Suppressor macrophage treated with lipopolysaccharide for 4 hours (primary cell): ENCODE data around the gene TBC1D2B.
"Not testable (repeated sequence)": the region's sequence is repeated elsewhere in the genome, so short reads cannot be mapped to it uniquely, and the experiment has no call there.

Experiments
- DNase-seq: peaks from one replicate; pipeline ENCODE4 v3.0.0-alpha.2; 2020

Gene TBC1D2B

DNA sequence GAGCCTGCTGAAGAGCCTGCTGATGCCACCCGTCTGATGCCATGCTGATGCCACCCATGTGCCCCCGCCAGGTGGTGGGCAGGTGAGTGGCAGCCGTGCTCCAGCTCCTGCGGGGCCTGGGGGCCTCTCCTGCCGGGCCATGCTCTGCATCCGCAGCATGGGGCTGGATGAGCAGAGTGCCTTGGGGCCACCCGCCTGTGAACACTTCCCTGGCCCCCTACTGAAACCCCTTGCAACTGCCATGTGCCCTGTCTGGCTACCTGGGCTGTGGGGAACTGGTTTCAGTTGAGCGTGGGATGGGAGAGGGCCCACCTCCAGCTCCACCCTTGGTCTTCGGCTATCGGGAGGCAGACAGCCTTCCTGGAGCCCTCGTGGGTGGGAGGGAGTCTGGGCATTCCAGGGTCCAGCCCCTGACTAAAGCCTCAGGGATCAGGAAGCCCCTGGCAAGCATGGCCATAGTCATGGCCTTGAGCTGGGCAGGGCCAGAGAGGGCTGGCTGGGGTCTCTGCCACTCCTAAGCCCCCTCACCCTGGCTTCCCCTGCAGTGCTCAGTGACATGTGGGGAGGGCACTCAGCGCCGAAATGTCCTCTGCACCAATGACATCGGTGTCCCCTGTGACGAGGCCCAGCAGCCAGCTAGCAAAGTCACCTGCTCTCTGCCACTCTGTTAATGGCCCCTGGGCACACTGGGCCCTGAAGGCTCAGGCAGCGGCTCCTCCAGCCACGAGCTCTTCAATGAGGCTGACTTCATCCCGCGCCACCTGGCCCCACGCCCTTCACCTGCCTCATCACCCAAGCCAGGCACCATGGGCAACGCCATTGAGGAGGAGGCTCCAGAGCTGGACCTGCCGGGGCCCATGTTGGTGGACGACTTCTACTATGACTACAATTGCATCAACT is 92.2 kb downstream of the TBC1D2B start:
- no peak for DNase-seq

DNA sequence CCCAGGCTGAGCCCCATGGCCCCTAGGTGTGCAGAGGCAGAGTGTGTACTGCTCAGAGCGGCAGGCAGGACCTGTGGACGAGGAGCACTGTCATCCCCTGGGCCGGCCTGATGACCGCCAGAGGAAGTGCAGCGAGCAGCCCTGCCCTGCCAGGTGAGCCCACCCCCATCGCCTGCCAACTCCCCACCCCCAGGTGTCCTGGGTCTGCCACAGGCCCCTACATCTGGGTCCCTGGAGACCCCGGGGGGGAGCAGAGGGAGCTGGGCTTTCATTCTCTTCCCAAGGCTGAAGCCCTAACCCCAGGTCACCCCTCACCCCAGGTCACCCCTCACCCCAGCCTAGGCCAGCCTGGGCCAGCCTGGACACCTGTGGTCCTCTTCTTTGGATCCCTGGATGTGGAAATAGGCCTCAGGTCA is 93.1 kb downstream of the TBC1D2B start:
- DNase-seq = no peak

DNA sequence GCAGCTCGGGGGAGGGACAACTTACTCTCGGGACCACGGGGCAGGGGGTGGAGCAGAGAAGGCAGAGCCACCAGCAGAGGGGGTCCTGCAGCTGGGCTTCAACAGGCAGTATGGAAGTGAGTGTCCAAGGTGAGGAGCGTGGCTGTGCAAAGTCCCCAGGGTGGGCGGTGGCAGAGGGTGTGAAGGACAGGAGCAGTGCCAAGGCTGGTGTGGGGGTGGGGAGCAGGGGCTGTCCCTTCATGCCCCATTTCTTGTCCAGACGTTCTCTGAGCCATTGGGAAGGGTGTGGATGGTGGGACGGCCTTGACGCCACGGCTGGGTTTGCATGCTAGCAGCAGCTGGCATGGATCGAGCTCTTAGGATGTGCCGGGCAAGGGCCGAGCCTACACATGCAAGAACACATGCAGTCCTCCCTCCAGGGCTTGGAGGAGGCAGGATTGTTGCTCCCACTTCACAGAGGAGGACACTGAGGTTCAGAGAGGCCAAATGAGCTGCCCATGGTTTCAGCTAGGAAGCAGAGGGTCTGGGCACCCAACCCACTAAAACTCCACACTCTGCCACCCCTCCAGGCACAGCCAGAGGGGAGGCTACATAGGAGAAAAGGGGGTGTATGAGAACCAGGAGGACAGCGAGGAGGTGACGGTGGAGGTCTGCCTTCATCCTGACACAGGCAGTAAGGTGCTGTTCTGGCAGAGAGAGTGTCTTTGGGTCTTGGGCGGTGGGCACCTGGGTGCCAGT is 93.6 kb downstream of the TBC1D2B start:
- DNase-seq = no peak

DNA sequence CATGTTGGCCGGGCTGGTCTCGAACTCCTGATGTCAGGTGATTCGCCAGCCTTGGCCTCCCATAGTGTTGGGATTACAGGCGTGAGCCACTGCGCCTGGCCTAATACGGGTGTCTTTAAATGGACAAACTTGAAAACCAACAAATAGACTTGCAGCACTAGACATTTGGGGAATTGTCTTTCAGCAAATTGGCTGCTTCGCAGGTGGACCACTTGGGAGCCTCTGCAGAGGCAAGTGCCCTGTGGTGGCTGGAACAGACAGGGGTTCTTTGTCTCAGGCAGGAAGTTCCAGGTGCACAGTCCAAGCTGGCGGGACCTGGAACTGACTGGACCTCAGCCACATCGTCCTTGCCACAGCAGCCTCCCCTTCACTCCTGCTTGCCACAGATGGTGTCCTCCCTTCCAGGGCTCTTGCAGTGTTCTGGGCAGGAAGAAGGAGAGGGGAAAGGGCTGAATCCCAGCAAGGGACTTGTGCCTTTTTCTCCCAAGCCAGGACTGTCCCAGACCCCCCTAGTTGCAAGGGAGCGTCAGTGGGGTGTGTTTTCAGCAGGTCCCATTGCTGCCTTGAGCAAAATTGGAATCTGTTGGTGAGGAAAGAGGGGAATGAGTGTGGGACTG is 94.3 kb downstream of the TBC1D2B start:
- no peak for DNase-seq

DNA sequence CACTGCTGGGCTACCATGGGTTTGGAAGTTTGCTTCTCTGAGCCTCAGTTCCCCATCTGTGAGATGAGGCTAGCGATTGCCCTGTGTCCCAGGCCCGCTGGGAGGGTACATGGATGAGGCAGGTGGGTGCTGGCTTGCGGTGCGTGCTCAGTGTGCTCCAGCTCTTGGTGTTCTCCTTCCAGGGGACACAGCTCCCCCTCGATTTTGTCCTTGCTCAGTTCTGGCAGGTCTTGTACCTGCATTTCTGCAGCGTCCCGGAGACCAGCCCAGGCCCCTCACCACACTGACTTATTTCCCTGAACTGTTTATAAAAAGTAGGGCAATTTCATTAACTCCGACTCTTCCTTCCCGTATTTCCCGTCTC is 95.4 kb downstream of the TBC1D2B start:
- no peak for DNase-seq

DNA sequence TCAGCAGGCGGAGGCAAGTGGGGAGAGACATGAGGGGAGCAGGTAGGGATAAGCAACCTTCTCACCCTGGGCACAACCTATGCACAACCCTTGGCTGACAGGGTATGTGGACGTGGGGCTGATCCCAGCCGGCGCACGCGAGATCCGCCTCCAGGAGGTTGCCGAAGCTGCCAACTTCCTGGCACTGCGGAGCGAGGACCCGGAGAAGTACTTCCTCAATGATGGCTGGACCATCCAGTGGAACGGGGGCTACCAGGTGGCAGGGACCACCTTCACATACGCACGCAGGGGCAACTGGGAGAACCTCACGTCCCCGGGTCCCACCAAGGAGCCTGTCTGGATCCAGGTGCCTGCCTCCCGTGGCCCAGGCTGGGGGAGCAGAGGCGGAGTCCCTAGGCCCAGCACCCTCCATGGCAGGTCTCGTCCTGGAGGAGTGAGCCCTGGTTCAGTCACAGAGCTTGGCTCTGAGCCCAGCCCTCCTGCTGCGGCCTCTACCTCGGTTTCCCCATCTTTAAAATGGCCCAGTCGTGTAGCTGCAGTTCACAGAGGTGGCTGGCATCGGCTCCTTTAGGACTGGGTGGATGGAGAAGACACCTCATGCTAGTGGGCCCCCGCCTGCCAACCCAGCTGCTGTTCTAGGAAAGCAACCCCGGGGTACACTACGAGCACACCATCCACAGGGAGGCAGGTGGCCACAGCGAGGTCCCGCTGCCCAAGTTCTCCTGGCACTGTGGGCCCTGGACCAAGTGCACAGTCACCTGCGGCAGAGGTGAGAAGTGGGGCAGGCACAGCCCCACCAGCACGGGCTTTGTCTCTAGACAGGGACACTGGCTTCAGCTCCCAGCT is 96.0 kb downstream of the TBC1D2B start:
- no peak for DNase-seq

DNA sequence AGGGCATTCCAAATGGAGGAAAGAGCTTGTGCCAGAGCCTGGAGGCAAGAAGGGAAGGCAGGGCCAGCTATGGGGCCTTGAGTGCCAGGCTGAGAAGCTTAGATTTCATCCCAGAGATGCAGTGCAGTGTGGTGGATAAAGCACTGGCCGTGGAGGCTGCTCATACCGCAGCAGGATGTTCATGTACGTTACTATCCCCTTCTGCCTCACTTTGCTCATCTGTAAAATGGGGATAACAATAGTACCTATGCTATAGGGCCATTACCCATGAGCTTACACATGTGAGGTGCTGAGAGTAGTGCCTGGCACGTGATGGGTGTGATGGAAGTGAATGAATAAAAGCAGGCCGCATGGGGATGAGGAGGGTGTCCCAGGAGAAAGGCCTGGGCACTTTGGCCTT is 96.8 kb downstream of the TBC1D2B start:
- not testable (repeated sequence) for DNase-seq

DNA sequence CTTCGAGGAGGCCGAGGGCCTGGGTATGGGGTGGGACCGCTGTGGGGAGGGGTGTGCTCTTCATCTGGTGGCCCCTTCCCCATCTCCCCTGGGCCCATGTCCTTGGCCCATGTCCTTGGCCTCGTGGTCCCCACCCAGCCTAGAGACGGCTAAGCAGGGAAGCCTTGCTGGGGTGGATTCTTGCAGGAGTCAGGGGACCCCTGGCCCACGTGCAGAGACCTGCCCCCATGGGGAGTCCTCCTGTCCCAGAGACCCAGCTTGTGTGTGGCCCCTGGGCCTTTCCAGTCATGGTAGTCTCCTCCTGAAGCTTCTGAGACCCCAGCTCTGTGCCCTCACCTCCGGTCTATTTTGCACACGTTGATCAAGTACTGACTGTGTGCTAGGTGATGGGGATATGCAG is 97.4 kb downstream of the TBC1D2B start:
- no peak for DNase-seq

- DNase-seq = not testable (repeated sequence)
These were observed 98.4 kb downstream of the TBC1D2B start for GRCh38 chr15:77979157-77979556.

- DNase-seq = not testable (repeated sequence)
These were observed 98.8 kb downstream of the TBC1D2B start for GRCh38 chr15:77978759-77979145.

- not testable (repeated sequence) for DNase-seq
These were observed 99.4 kb downstream of the TBC1D2B start for GRCh38 chr15:77977903-77978758.

GRCh38 chr15:77976760-77977525 is 100.6 kb downstream of the TBC1D2B start:
- not testable (repeated sequence) for DNase-seq

DNA sequence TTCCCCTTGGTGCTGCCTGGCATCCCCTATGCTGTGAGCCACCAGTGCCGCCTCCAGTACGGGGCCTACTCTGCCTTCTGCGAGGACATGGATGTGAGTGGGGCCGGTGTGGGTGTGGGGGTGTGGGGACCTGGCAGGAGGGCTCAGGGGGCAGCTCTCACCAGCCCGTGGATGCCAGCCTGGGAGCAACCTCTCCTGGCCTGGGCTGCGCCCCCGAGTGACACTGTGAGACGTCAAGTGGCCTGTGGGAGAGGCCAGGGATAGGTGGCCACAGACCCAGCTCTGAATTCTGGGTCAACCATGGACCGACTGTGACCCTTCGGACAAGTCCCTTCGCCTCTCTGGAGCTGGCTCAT is 101.4 kb downstream of the TBC1D2B start:
- DNase-seq = not testable (repeated sequence)

GRCh38 chr15:77975332-77976094 is 102.0 kb downstream of the TBC1D2B start:
- no peak for DNase-seq

- DNase-seq = no peak
These were observed 102.8 kb downstream of the TBC1D2B start for GRCh38 chr15:77974416-77975331.

- no peak for DNase-seq
These were observed 103.5 kb downstream of the TBC1D2B start for GRCh38 chr15:77974098-77974414.

- DNase-seq = not testable (repeated sequence)
These were observed 104.0 kb downstream of the TBC1D2B start for GRCh38 chr15:77973273-77974097.

DNA sequence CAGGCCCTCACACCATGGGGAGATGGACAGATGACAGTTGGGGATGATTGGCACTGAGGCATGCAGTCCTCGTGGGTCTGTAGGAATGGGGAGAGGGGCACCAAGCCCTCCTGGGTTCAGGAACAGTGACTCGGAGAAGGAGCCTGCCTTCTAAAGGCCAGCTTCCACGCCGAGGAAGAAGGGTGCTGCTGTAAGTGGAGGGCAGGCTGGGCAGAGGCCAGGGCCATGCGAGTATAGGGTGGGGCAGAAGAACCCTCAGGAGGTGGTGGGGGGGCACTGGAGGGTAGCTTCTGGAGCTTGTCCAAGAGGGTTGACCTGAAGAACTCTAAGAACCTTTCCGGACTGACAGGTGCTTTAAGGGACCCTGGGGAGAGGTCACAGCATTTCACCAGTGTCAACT is 104.8 kb downstream of the TBC1D2B start:
- not testable (repeated sequence) for DNase-seq
